Mucosa of descending colon (tissue), 3 donors: ENCODE measurements around the gene CSDE1. TPM values are rescaled to one million over a fixed set of nuclear protein-coding genes. Genes with fewer than 3 reads are reported as not detected.

ENCODE experiments used
- ATAC-seq: fragments of 200-7000 bp; cut with Tn5 transposase; one replicate; pipeline ENCODE4 v1.9.1; 2020; ENCODE audit warnings: mild to moderate bottlenecking, moderate library complexity
- DNase-seq, 3 donors: peaks; one replicate each; pipeline ENCODE4 v3.0.0-alpha.2; 2020
- H3K36me3 ChIP-seq: fragments of 200-600 bp; one replicate; pipeline ENCODE4 v1.8.0; 2021; ENCODE audit warnings: low read depth, mild to moderate bottlenecking
- H3K4me1 ChIP-seq: fragments of 200-600 bp; one replicate; pipeline ENCODE4 v1.8.0; 2021; ENCODE audit warnings: low read depth, mild to moderate bottlenecking
- H3K4me3 ChIP-seq: fragments of 200-600 bp; one replicate; pipeline ENCODE4 v1.8.0; 2021; ENCODE audit warnings: mild to moderate bottlenecking
- H3K9me3 ChIP-seq: fragments of 200-600 bp; one replicate; pipeline ENCODE4 v1.8.0; 2021; ENCODE audit warnings: mild to moderate bottlenecking
- intact Hi-C, 2 donors: fragments of 100-400 bp; cut with DNase I in 1 of 2; cut with micrococcal nuclease in 1 of 2; formaldehyde crosslinking; loops; one replicate each; pipeline versions ENCODE4 v1.11.0 to v1.11.1; 2022; cut with DNase I, micrococcal nuclease
- total RNA-seq, 3 donors: library from RNA; stranded (reverse); fragmentation: NEBNext Ultra II Directional in 2 of 3; extraction: Animal tissue kit (Norgen Biotek cat#: 25700) in 2 of 3; gene quantifications; one replicate each; pipeline versions ENCODE4 v1.2.1 to v1.2.4, GENCODE V29; 2021 to 2023
- TF ChIP-seq, protein P1 (sequence below): fragments of 200-600 bp; IDR thresholded peaks from one replicate; pipeline ENCODE4 v1.8.0; 2022; ENCODE audit warnings: antibody characterized with exemption, mild to moderate bottlenecking
- donor health status: DM: no; HTN: no; CAD: no; lungs with moderate emphysema.
- donor health status: DM: no; HTN: no; CAD: no.
- donor health status: DM: no; HTN: yes; CAD: no.

Gene CSDE1
- total RNA-seq, 3 donors from 2014 or later: 429 to 934 (median 439) TPM

DNA sequence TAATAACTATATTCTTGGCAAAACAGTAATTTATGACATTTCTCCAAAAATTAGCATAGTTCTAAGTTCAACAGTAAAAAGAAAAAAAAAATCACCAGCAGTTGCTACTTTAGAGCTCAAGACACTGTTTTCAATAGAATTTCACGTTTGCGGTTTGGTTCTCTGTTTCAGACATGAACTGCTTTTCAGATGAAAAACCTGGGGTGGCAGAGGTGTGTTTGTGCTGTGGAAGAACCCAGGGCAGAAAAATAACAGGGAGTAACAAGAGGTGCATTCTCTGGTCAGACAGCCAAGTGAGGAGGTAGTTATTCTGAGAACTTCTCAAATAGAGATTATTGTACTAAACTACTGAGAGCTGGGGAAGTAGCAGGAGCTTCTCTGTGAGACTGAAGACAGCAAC lies 50.2 kb downstream of the CSDE1 start:
- intact Hi-C loops: no loop called here

DNA sequence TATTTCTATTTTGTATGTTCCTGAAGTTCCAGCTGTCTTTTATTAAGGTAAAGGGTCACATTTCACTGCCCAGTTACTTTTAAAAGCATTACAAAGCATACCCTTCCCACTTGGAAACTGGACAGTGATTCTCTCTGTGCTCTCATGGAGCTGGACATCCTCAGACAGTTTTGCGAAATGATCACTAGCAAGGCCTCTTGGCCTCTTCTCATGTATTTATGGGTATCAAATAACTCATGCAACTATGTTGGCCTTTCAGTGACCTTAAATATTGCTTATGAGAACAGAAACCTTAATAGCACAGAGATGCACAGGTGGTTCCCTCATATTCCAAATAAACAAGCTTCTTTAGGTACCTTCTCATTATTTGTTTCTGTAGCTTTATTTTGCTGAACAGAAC lies 54.5 kb downstream of the CSDE1 start:
- H3K4me1 ChIP-seq: no peaks in the 10 kb centered on the region
- TF ChIP-seq, protein P1, sequence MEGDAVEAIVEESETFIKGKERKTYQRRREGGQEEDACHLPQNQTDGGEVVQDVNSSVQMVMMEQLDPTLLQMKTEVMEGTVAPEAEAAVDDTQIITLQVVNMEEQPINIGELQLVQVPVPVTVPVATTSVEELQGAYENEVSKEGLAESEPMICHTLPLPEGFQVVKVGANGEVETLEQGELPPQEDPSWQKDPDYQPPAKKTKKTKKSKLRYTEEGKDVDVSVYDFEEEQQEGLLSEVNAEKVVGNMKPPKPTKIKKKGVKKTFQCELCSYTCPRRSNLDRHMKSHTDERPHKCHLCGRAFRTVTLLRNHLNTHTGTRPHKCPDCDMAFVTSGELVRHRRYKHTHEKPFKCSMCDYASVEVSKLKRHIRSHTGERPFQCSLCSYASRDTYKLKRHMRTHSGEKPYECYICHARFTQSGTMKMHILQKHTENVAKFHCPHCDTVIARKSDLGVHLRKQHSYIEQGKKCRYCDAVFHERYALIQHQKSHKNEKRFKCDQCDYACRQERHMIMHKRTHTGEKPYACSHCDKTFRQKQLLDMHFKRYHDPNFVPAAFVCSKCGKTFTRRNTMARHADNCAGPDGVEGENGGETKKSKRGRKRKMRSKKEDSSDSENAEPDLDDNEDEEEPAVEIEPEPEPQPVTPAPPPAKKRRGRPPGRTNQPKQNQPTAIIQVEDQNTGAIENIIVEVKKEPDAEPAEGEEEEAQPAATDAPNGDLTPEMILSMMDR: no peak

More for the DNA sequence above, 50.2 kb downstream of the CSDE1 start:
- Histone ChIP-seq H3K9me3 (no peaks in the 10 kb centered on the region), H3K4me1 (peaks cover 6% of the 10 kb centered on the region), H3K36me3 (peaks cover 24% of the 10 kb centered on the region), H3K4me3 (no peak overlapping the region)
- no peak for ATAC-seq
- no peak for DNase-seq
- TF ChIP-seq, protein P1: no peak

GRCh38 chr1:114702737-114703136 lies 55.0 kb downstream of the CSDE1 start:
- H3K4me3 ChIP-seq: no peak overlapping the region
- peaks cover 8% of the 10 kb centered on the region for H3K36me3 ChIP-seq
- intact Hi-C loops: no loop called here
- TF ChIP-seq, protein P1: no peak
- ATAC-seq: no peak
- DNase-seq: no peak
- H3K9me3 ChIP-seq: no peaks in the 10 kb centered on the region
- no peaks in the 10 kb centered on the region for H3K4me1 ChIP-seq

More for the DNA sequence above, 54.5 kb downstream of the CSDE1 start:
- H3K4me3 ChIP-seq: no peak overlapping the region
- intact Hi-C loops: no loop called here
- DNase-seq (no peak), ATAC-seq (no peak)
- H3K9me3 ChIP-seq: no peaks in the 10 kb centered on the region
- peaks cover 13% of the 10 kb centered on the region for H3K36me3 ChIP-seq

DNA sequence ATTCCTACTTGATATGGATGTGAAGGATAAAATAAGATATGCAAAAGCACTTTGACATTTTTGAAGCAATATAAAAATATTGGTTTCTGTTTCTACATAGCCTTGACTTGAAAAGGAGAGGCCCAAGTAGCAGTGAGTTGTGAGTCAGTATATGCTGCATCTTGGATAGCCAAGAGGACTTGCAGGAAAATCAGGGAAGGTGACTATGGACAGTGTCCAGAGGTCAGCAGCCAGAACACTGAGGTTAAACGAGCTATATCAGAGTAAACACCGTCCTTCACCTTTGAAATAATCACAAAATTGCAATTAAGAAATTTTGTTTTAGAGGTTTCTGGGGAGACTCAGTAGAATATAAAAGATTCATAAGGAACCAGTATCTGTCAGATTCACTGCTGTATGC lies 55.9 kb downstream of the CSDE1 start:
- Histone ChIP-seq H3K4me3 (no peak overlapping the region), H3K36me3 (no peaks in the 10 kb centered on the region), H3K4me1 (no peaks in the 10 kb centered on the region), H3K9me3 (no peaks in the 10 kb centered on the region)
- intact Hi-C loops: no loop called here
- no peak for DNase-seq
- TF ChIP-seq, protein P1: no peak
- no peak for ATAC-seq

GRCh38 chr1:114700036-114700600 lies 57.7 kb downstream of the CSDE1 start:
- no peaks in the 10 kb centered on the region for H3K9me3 ChIP-seq
- H3K4me1 ChIP-seq: no peaks in the 10 kb centered on the region
- DNase-seq (no peak), ATAC-seq (no peak)
- no peak overlapping the region for H3K4me3 ChIP-seq
- H3K36me3 ChIP-seq: no peaks in the 10 kb centered on the region
- TF ChIP-seq, protein P1: no peak
- intact Hi-C loops: no loop called here

DNA sequence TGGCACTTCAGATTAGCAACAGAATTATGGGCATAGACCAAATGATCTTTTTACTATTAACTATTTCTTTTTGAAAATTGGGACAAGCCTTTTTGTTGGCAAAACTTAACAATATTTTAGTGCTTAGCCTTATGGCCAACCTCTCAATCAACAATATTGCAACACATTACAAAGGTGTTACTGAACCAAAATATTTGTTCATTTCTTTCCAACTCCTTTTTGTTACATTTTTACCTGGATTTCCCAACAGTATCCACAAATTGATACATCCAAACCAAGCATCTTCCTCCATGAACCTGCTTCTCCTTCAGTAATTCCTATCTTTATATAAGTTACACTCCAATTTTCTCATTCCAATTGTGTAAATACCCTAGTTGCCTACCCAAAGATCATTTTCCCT lies 61.0 kb downstream of the CSDE1 start:
- intact Hi-C loops: no loop called here
- no peak overlapping the region for H3K4me3 ChIP-seq
- no peaks in the 10 kb centered on the region for H3K36me3 ChIP-seq
- ATAC-seq: no peak
- TF ChIP-seq, protein P1: no peak
- H3K9me3 ChIP-seq: no peaks in the 10 kb centered on the region
- no peaks in the 10 kb centered on the region for H3K4me1 ChIP-seq
- no peak for DNase-seq
